DOHH2 (cell line): ENCODE data around the gene TPM1.

Experiments used
- EZH2phosphoT487 ChIP-seq: fragments of 200-600 bp; sonication (generic); IDR thresholded peaks from 2 replicates; pipeline ENCODE4 v1.6.1; 2017; ENCODE audit warnings: borderline replicate concordance, mild to moderate bottlenecking, antibody characterized with exemption, low read length, moderate library complexity, mixed read lengths
- TF ChIP-seq, protein P1 (sequence below): fragments of 200-600 bp; sonication (generic); IDR thresholded peaks from one replicate; pipeline ENCODE4 v1.5.1; 2014; ENCODE audit warnings: antibody characterized with exemption, mild to moderate bottlenecking, low read depth, low read length; ENCODE audit not compliant: poor library complexity, severe bottlenecking

GRCh38 chr15:63085289-63085688, 42.7 kb downstream of the TPM1 start:
- TF ChIP-seq, protein P1, sequence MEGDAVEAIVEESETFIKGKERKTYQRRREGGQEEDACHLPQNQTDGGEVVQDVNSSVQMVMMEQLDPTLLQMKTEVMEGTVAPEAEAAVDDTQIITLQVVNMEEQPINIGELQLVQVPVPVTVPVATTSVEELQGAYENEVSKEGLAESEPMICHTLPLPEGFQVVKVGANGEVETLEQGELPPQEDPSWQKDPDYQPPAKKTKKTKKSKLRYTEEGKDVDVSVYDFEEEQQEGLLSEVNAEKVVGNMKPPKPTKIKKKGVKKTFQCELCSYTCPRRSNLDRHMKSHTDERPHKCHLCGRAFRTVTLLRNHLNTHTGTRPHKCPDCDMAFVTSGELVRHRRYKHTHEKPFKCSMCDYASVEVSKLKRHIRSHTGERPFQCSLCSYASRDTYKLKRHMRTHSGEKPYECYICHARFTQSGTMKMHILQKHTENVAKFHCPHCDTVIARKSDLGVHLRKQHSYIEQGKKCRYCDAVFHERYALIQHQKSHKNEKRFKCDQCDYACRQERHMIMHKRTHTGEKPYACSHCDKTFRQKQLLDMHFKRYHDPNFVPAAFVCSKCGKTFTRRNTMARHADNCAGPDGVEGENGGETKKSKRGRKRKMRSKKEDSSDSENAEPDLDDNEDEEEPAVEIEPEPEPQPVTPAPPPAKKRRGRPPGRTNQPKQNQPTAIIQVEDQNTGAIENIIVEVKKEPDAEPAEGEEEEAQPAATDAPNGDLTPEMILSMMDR = no peak
- no peak for TF ChIP-seq EZH2phosphoT487
